Lower leg skin (tissue), 3 donors: ENCODE measurements around the gene ATXN2L.

ENCODE experiments used
- CTCF ChIP-seq, 3 donors: fragments of 450-650 bp; IDR thresholded peaks; one replicate each; pipeline ENCODE4 v1.5.1; 2016; ENCODE audit warnings: antibody characterized with exemption in 3 of 3, mild to moderate bottlenecking in 3 of 3, moderate library complexity in 2 of 3
- POLR2A ChIP-seq, 2 donors: fragments of 450-650 bp; IDR thresholded peaks; one replicate each; pipeline ENCODE4 v1.6.1; 2016 to 2017; ENCODE audit warnings: antibody characterized with exemption in 2 of 2, mild to moderate bottlenecking in 1 of 2, moderate library complexity in 1 of 2

DNA sequence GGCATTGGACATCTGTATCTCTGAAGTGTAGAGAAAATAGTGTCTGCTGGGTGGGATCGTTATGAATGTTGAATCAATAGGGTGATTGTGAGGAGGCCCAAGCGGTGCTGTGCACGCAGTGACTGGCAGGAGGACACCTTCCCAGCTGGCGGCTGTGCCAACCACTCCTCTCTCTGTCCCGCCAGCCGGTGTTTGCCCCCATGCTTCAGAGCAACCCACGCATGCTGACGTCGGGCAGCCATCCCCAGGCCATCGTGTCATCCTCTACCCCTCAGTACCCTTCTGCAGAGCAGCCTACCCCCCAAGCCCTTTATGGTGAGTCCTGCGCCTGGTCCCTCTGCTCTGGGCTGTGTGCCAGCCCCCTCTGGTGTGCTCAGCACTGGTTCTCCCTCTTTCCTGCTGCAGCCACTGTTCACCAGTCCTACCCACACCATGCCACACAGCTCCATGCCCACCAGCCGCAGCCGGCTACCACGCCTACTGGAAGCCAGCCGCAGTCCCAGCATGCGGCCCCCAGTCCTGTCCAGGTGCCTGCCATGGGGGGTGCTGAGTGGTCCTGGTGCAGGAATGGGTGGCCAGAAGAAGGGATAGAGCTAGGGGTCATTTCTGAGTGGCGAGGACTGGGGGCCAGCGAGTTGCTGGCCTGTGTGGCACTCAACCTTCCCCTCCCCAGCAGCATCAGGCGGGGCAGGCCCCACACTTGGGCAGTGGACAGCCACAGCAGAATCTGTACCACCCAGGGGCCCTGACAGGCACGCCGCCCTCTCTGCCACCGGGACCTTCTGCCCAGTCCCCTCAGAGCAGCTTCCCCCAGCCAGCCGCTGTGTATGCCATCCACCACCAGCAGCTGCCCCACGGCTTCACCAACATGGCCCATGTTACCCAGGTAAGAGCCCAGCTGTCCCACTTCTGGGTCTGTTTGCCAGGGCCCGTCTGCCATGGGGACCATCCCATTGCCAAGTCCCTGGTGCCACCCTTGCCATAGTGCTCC lies 12.4 kb downstream of the ATXN2L start:
- no peak for TF ChIP-seq CTCF (IDR thresholded peaks at IDR 0.05)
- TF ChIP-seq POLR2A (IDR thresholded peaks at IDR 0.05), result no peak
